Adrenal gland (tissue), 19 donors: ENCODE data around the gene DUX4. TPM values are rescaled to one million over a fixed set of nuclear protein-coding genes. Genes with fewer than 3 reads are reported as not detected.
A peak's percentile ranks its signal among the peaks of the same experiment; 100 is the strongest.
"Not testable (repeated sequence)": the region's sequence is repeated elsewhere in the genome, so short reads cannot be mapped to it uniquely, and the experiment has no call there.

Experiments
- DNase-seq, 7 donors: peaks; one replicate each; pipeline ENCODE4 v3.0.0-alpha.2; 2019 to 2020
- H3K27ac ChIP-seq, 5 donors: fragments of 200-600 bp; sonication (generic) in 4 of 5; 1 replicate in 3 of 5; 2 replicates in 2 of 5; pipeline versions ENCODE4 v1.5.1 to v1.8.0; 2016 to 2020; ENCODE audit warnings: mild to moderate bottlenecking in 1 of 5
- H3K27me3 ChIP-seq: fragments of 200-600 bp; 2 replicates; pipeline ENCODE4 v1.8.0; 2021
- H3K36me3 ChIP-seq, 2 donors: fragments of 200-600 bp; replicated peaks in 1 of 2; 1 replicate in 1 of 2; 2 replicates in 1 of 2; pipeline versions ENCODE4 v1.5.1 to v1.8.0; 2018 to 2022
- H3K4me1 ChIP-seq, 2 donors: fragments of 200-600 bp; replicated peaks in 1 of 2; 1 replicate in 1 of 2; 2 replicates in 1 of 2; pipeline versions ENCODE4 v1.5.1 to v1.8.0; 2018 to 2021
- H3K4me3 ChIP-seq, 4 donors: fragments of 200-600 bp; sonication (generic) in 3 of 4; one replicate each; pipeline ENCODE4 v1.5.1; 2016 to 2018
- H3K9me3 ChIP-seq, 3 donors: fragments of 200-600 bp; sonication (generic) in 1 of 3; replicated peaks in 1 of 3; 1 replicate in 2 of 3; 2 replicates in 1 of 3; pipeline versions ENCODE4 v1.5.1 to v1.8.0; 2016 to 2021
- WGBS, 4 donors: extraction: QIAGEN DNeasy Blood & Tissue Kit in 2 of 4; methylation state at CpG; one replicate each; pipeline versions ENCODE4 v1.1.5 to v1.1.7; 2013 to 2017; 5-methylcytosine and 5-hydroxymethylcytosine counted together
- intact Hi-C, 2 donors: fragments of 100-400 bp; cut with DNase I; formaldehyde crosslinking; loops; one replicate each; pipeline versions ENCODE4 v1.14.1 to v1.15.0; 2022 to 2023
- long read RNA-seq, 10 donors: library from polyadenylated mRNA in 3 of 10; unstranded in 2 of 10; stranded (forward) in 1 of 10; transcript quantifications; one replicate each; pipeline ENCODE4 v2.0.0 and lab custom pipeline, GENCODE V29; 2021 to 2026
- polyA plus RNA-seq, 3 donors: library from polyadenylated mRNA; stranded (reverse); fragments of 200-250 nt in 2 of 3; fragments of 350-450 nt in 1 of 3; fragmentation: Illumina TruSeq in 1 of 3; extraction: RNeasy Lipid Tissue Mini Kit (QIAGEN cat#74804) in 1 of 3; gene quantifications; one replicate each; pipeline ENCODE4 v1.2.3, GENCODE V29; 2013 to 2014
- total RNA-seq, 9 donors: library from RNA; depleted of rRNA in 4 of 9; stranded (reverse); fragments of >200 nt in 4 of 9; fragments of 120-200 nt in 1 of 9; fragmentation: NEBNext Ultra II Directional in 1 of 9; extraction: Animal tissue kit (Norgen Biotek cat#: 25700) in 1 of 9; gene quantifications; one replicate each; pipeline versions ENCODE4 v1.1.0 to v1.2.4, GENCODE V29; 2013 to 2023
- donor health status: healthy with polysubstance abuse.
- donor health status: Bipolar disorder and iron deficiency.
- donor health status: DM: yes; HTN: yes; CAD: no.
- donor health status: DM: no; HTN: no; CAD: no.
- donor health status: DM: no; HTN: no; CAD: no.
- donor health status: DM: yes; HTN: yes; CAD: no.

DUX4 gene
- not detected for total RNA-seq
- not detected for polyA plus RNA-seq
- long read RNA-seq, donor 1: 0 reads
- long read RNA-seq, donor 2: 0 reads
- long read RNA-seq, donor 3: 0 reads
- long read RNA-seq, donor 4: 0 reads
- long read RNA-seq, donor 5: 0 reads
- long read RNA-seq, donor 6: 0 reads
- long read RNA-seq, donor 7: 0 reads
- long read RNA-seq, donor 8: 0 reads
- long read RNA-seq, donor 9: 0 reads
- long read RNA-seq, donor 10: 0 reads

DNA sequence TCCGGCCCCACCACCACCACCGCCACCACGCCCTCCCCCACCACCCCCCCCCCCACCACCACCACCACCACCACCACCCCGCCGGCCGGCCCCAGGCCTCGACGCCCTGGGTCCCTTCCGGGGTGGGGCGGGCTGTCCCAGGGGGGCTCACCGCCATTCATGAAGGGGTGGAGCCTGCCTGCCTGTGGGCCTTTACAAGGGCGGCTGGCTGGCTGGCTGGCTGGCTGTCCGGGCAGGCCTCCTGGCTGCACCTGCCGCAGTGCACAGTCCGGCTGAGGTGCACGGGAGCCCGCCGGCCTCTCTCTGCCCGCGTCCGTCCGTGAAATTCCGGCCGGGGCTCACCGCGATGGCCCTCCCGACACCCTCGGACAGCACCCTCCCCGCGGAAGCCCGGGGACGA, at the start of gene DUX4:
TSS of gene DUX4 (plus strand) at position 347 of the 400 bp plus-strand sequence. CDS start at position 347, 0 bp downstream.
- H3K27me3 ChIP-seq, H3K27ac ChIP-seq, H3K9me3 ChIP-seq, H3K4me1 ChIP-seq, H3K36me3 ChIP-seq, intact Hi-C loops, H3K4me3 ChIP-seq: not testable (repeated sequence)
- 89% methylated on average over 11 of the region's 32 CpGs; no CpG with 5 or more reads in 3 of the 4 donors for WGBS, 4 donors
- peak in 1 of 7 donors; percentile 19 for DNase-seq

DNA sequence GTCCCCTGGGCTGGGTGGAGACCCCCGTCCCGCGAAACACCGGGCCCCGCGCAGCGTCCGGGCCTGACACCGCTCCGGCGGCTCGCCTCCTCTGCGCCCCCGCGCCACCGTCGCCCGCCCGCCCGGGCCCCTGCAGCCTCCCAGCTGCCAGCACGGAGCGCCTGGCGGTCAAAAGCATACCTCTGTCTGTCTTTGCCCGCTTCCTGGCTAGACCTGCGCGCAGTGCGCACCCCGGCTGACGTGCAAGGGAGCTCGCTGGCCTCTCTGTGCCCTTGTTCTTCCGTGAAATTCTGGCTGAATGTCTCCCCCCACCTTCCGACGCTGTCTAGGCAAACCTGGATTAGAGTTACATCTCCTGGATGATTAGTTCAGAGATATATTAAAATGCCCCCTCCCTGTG, 1.9 kb downstream of the DUX4 start:
- intact Hi-C loops, H3K4me3 ChIP-seq, H3K36me3 ChIP-seq, H3K27ac ChIP-seq, DNase-seq, H3K9me3 ChIP-seq, H3K27me3 ChIP-seq, H3K4me1 ChIP-seq: not testable (repeated sequence)
- 46 to 67% (median 60%) methylated on average over 3 to 21 of the region's 33 CpGs; no CpG with 5 or more reads in 1 of the 4 donors for WGBS, 4 donors

DNA sequence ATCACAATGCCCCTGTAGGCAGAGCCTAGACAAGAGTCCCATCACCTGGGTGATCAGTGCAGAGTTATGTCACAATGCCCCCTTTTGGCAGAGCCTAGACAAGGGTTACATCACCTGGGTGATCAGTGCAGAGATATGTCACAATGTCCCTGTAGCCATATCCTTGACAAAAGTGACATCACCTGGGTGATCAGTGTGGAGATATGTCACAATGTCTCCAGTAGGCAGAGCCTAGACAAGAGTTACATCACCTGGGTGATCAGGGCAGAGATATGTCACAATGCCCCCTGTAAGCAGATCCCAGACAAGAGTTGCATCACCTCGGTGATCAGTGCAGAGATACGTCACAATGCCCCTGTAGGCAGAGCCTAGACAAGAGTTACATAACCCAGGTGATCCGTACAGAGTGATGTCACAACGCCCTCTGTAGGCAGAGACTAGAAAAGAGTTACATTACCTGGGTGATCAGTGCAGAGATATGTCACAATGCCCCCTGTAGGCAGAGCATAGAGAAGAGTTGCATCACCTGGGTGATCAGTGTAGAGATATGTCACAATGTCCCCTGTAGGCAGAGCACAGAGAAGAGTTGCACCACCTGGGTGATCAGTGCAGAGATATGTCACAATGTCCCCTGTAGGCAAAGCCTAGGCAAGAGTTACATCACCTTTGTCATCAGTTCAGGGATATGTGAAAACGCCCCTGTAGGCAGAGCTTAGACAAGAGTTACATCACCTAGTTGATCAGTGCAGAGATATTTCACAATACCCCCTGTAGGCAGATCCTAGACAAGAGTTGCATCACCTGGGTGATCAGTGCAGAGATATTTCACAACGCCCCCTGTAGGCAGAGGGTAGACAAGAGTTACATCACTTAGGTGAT, 4.4 kb downstream of the DUX4 start:
- H3K4me1 ChIP-seq, H3K27me3 ChIP-seq, H3K4me3 ChIP-seq, H3K9me3 ChIP-seq, intact Hi-C loops, H3K27ac ChIP-seq, H3K36me3 ChIP-seq: not testable (repeated sequence)
- DNase-seq: peak in 6 of 7 donors; percentile 1 to 51 (median 18)
- 28 to 45% (median 38%) methylated on average over 4 to 5 of the region's 6 CpGs for WGBS, 4 donors

DNA sequence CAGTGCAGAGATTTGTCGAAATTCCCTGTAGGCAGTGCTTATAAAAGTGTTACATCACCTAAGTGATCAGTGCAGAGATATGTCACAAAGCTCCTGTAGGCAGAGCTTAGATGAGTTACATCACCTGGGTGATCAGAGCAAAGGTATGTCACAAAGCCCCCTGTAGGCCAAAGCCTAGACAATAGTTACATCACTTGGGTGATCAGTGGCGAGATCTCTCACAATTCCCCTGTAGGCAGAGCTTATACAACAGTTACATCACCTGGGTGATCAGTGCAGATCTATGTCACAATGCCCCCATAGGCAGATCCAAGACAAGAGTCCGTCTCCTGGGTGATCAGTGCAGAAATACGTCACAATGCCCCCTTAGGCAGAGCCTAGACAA, 5.0 kb downstream of the DUX4 start:
- H3K9me3 ChIP-seq, H3K4me1 ChIP-seq, H3K27ac ChIP-seq, H3K4me3 ChIP-seq, H3K36me3 ChIP-seq, H3K27me3 ChIP-seq, intact Hi-C loops, DNase-seq: not testable (repeated sequence)
- 21 to 44% (median 27%) methylated on average over 2 to 4 of the region's 4 CpGs for WGBS, 4 donors

DNA sequence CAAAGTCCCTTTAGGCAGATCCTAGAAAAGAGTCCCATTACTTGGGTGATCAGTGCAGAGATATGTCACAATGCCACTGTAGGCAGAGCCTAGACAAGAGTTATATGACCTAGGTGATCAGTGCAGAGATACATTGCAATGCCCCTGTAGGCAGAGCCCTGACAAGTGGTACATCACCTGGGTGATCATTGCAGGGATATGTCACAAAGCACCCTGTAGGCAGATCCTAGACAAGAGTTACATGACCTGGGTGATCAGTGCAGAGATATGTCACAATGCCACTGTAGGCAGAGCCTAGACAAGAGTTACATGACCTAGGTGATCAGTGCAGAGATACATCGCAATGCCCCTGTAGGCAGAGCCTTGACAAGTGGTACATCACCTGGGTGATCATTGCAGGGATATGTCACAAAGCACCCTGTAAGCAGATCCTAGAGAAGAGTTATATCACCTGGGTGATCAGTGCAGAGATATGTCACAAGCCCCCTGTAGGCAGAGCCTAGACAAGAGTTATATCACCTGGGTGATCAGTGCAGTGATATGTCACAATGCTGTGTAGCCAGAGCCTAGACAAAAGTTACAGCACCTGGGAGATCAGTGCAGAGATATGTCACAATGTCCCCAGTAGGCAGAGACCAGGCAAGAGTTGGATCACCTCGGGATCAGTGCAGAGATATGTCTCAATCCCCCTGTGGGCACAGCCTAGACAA, 5.6 kb downstream of the DUX4 start:
- H3K4me3 ChIP-seq, H3K36me3 ChIP-seq, H3K27ac ChIP-seq, H3K27me3 ChIP-seq, H3K9me3 ChIP-seq, intact Hi-C loops, H3K4me1 ChIP-seq: not testable (repeated sequence)
- peak in 2 of 7 donors; percentile 13 to 19 for DNase-seq
- WGBS, 4 donors: 24 to 50% methylated on average over 1 to 2 of the region's 2 CpGs; no CpG with 5 or more reads in 2 of the 4 donors

DNA sequence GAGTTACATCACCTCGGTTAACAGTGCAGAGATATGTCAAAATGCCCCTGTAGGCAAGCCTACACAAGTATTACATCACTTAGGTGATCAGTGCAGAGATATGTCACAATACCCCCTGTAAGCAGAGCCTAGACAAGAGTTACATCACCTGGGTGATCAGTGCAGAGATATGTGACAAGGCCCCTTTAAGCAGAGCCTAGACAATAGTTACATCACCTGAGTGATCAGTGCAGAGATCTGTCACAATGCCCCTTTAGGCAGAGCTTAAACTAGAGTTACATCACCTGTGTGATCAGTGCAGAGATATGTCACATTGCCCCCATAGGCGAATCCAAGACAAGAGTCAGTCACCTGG, 6.1 kb downstream of the DUX4 start:
- H3K27ac ChIP-seq, H3K4me1 ChIP-seq, H3K36me3 ChIP-seq, intact Hi-C loops, DNase-seq, H3K4me3 ChIP-seq, H3K9me3 ChIP-seq, H3K27me3 ChIP-seq: not testable (repeated sequence)
- WGBS, 4 donors: 0 to 40% (median 0%) methylated on average over 1 of the region's 2 CpGs; no CpG with 5 or more reads in 1 of the 4 donors

DNA sequence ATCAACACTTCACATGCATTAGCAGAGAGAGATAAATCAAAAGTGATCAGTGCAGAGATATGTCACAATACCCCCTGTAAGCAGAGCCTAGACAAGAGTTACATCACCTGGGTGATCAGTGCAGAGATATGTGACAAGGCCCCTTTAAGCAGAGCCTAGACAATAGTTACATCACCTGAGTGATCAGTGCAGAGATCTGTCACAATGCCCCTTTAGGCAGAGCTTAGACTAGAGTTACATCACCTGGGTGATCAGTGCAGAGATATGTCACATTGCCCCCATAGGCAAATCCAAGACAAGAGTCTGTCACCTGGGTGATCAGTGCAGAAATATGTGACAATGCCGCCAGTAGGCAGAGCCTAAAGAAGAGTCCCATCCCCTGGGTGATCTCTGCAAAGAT, 7.4 kb downstream of the DUX4 start:
- H3K4me3 ChIP-seq, H3K27me3 ChIP-seq, H3K27ac ChIP-seq, intact Hi-C loops, H3K4me1 ChIP-seq, DNase-seq, H3K36me3 ChIP-seq, H3K9me3 ChIP-seq: not testable (repeated sequence)
- WGBS, 4 donors: 20 to 23% methylated on average over 1 of the region's 1 CpG; no CpG with 5 or more reads in 2 of the 4 donors

DNA sequence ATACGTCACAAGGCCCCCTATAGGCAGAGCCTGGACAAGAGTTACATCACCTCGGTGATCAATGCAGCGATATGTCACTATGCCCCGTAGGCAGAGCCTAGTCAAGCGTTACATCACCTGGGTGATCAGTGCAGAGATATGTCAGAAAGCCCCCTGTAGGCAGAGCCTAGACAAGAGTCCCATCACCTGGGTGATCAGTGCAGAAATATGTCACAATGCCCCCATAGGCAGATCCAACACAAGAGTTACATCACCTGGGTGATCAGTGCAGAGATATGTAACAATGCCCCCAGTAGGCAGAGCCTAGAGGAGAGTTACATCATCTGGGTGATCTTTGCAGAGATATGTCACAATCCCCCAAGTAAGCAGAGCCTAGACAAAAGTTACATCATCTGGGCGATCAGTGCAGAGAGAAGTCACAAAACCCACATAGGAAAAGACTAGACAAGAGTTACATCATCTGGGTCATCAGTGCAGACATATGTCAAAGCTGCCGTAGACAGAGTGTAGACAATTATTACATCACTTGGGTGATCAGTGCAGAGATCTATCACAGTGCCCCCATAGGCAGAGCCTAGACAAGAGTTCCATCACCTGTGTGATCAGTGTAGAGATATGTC, 8.0 kb downstream of the DUX4 start:
- H3K27me3 ChIP-seq, H3K27ac ChIP-seq, H3K36me3 ChIP-seq, H3K9me3 ChIP-seq, H3K4me3 ChIP-seq, intact Hi-C loops, H3K4me1 ChIP-seq: not testable (repeated sequence)
- peak; percentile 0 to 63 (median 14) for DNase-seq
- no CpG with 5 or more reads among the region's 7 CpGs for WGBS, 4 donors

DNA sequence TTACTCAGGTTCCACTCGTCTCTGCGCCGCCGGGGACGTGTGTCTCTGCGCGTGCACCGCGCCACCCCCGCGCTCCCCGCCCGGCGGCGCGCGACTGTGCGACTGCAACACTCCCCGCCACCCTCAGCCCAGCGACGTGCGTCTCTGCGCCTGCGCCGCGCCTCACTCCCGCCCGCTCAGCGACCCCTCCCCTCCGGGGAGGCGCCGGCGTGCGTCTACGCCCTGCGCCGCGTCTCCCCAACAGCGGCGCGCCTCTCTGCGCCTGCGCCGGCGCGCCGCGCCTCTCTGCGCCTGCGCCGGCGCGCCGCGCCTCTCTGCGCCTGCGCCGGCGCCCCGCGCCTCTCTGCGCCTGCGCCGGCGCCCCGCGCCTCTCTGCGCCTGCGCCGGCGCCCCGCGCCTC, 29.9 kb downstream of the DUX4 start:
- H3K27me3 ChIP-seq, H3K4me3 ChIP-seq, intact Hi-C loops, H3K4me1 ChIP-seq, H3K9me3 ChIP-seq, H3K27ac ChIP-seq, H3K36me3 ChIP-seq: not testable (repeated sequence)
- 68 to 89% (median 80%) methylated on average over 44 to 50 of the region's 73 CpGs for WGBS, 4 donors
- peak; percentile 0 to 50 (median 14) for DNase-seq
